WTC11 (cell line): Measurements from ENCODE around the gene SNU13.

Experiments
- CREB1 ChIP-seq: sonication (generic); formaldehyde crosslinking; IDR thresholded peaks from 2 replicates; pipeline ENCODE4 v1.8.0; 2023; ENCODE audit warnings: mild to moderate bottlenecking, missing genetic modification reagents
- CREM ChIP-seq: sonication (generic); formaldehyde crosslinking; IDR thresholded peaks from 2 replicates; pipeline ENCODE4 v1.8.1; 2022; ENCODE audit warnings: mild to moderate bottlenecking, missing genetic modification reagents, moderate library complexity
- IRF2 ChIP-seq: sonication (generic); formaldehyde crosslinking; IDR thresholded peaks from 2 replicates; pipeline ENCODE4 v1.8.0; 2022; ENCODE audit warnings: low read depth, missing genetic modification reagents, borderline replicate concordance
- MAX ChIP-seq: sonication (generic); formaldehyde crosslinking; IDR thresholded peaks from 2 replicates; pipeline ENCODE4 v1.8.0; 2022; ENCODE audit warnings: mild to moderate bottlenecking, missing genetic modification reagents
- NR2C2 ChIP-seq: sonication (generic); formaldehyde crosslinking; IDR thresholded peaks from 2 replicates; pipeline ENCODE4 v1.8.0; 2022; ENCODE audit warnings: mild to moderate bottlenecking, missing genetic modification reagents
- PREB ChIP-seq: sonication (generic); formaldehyde crosslinking; IDR thresholded peaks from 2 replicates; pipeline ENCODE4 v1.8.1; 2022; ENCODE audit warnings: mild to moderate bottlenecking, missing genetic modification reagents, moderate library complexity, borderline replicate concordance
- PRRX2 ChIP-seq: fragments of 250-450 bp; sonication (Bioruptor Pico); IDR thresholded peaks from 2 replicates; pipeline ENCODE4 v1.8.0; 2021; ENCODE audit warnings: mild to moderate bottlenecking
- RELA ChIP-seq: sonication (generic); formaldehyde crosslinking; IDR thresholded peaks from 2 replicates; pipeline ENCODE4 v1.8.1; 2022; ENCODE audit warnings: missing genetic modification reagents, mild to moderate bottlenecking, borderline replicate concordance
- TCF7 ChIP-seq: sonication (generic); formaldehyde crosslinking; IDR thresholded peaks from 2 replicates; pipeline ENCODE4 v1.8.0; 2022; ENCODE audit warnings: mild to moderate bottlenecking, low read depth, missing genetic modification reagents, moderate library complexity
- TF ChIP-seq, protein P1 (sequence below): fragments of 200-600 bp; IDR thresholded peaks from 2 replicates; pipeline ENCODE4 v1.8.0; 2022; ENCODE audit warnings: antibody characterized with exemption
- TF ChIP-seq, protein P2 (sequence below): fragments of 250-450 bp; sonication (Bioruptor Pico); IDR thresholded peaks from 2 replicates; pipeline ENCODE4 v1.9.0; 2021; ENCODE audit warnings: mild to moderate bottlenecking
- TF ChIP-seq, protein P3 (sequence below): sonication (generic); formaldehyde crosslinking; IDR thresholded peaks from 2 replicates; pipeline ENCODE4 v1.8.1; 2022; ENCODE audit warnings: low read depth, missing genetic modification reagents, borderline replicate concordance
- TF ChIP-seq, protein P4 (sequence below): sonication (generic); formaldehyde crosslinking; IDR thresholded peaks from 2 replicates; pipeline ENCODE4 v1.8.1; 2023; ENCODE audit warnings: mild to moderate bottlenecking, missing genetic modification reagents, moderate library complexity

GRCh38 chr22:41699264-41700107, 10.8 kb upstream of the SNU13 start, which contains the start of gene MEI1:
- TF ChIP-seq MAX (peak; percentile 73), NR2C2 (CRISPR knock-in tag) (no peak), IRF2 (CRISPR knock-in tag) (no peak), TCF7 (CRISPR knock-in tag) (no peak), RELA (0 out of 2 replicates have a peak, but pooled peaks have one; percentile 39), PREB (CRISPR knock-in tag) (no peak), CREM (CRISPR knock-in tag) (no peak), PRRX2 (CRISPR knock-in tag) (no peak), CREB1 (CRISPR knock-in tag) (no peak)
- TF ChIP-seq, protein P1, sequence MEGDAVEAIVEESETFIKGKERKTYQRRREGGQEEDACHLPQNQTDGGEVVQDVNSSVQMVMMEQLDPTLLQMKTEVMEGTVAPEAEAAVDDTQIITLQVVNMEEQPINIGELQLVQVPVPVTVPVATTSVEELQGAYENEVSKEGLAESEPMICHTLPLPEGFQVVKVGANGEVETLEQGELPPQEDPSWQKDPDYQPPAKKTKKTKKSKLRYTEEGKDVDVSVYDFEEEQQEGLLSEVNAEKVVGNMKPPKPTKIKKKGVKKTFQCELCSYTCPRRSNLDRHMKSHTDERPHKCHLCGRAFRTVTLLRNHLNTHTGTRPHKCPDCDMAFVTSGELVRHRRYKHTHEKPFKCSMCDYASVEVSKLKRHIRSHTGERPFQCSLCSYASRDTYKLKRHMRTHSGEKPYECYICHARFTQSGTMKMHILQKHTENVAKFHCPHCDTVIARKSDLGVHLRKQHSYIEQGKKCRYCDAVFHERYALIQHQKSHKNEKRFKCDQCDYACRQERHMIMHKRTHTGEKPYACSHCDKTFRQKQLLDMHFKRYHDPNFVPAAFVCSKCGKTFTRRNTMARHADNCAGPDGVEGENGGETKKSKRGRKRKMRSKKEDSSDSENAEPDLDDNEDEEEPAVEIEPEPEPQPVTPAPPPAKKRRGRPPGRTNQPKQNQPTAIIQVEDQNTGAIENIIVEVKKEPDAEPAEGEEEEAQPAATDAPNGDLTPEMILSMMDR, result no peak
- TF ChIP-seq, protein P2, sequence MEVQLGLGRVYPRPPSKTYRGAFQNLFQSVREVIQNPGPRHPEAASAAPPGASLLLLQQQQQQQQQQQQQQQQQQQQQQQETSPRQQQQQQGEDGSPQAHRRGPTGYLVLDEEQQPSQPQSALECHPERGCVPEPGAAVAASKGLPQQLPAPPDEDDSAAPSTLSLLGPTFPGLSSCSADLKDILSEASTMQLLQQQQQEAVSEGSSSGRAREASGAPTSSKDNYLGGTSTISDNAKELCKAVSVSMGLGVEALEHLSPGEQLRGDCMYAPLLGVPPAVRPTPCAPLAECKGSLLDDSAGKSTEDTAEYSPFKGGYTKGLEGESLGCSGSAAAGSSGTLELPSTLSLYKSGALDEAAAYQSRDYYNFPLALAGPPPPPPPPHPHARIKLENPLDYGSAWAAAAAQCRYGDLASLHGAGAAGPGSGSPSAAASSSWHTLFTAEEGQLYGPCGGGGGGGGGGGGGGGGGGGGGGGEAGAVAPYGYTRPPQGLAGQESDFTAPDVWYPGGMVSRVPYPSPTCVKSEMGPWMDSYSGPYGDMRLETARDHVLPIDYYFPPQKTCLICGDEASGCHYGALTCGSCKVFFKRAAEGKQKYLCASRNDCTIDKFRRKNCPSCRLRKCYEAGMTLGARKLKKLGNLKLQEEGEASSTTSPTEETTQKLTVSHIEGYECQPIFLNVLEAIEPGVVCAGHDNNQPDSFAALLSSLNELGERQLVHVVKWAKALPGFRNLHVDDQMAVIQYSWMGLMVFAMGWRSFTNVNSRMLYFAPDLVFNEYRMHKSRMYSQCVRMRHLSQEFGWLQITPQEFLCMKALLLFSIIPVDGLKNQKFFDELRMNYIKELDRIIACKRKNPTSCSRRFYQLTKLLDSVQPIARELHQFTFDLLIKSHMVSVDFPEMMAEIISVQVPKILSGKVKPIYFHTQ (CRISPR knock-in tag), result no peak
- TF ChIP-seq, protein P3, sequence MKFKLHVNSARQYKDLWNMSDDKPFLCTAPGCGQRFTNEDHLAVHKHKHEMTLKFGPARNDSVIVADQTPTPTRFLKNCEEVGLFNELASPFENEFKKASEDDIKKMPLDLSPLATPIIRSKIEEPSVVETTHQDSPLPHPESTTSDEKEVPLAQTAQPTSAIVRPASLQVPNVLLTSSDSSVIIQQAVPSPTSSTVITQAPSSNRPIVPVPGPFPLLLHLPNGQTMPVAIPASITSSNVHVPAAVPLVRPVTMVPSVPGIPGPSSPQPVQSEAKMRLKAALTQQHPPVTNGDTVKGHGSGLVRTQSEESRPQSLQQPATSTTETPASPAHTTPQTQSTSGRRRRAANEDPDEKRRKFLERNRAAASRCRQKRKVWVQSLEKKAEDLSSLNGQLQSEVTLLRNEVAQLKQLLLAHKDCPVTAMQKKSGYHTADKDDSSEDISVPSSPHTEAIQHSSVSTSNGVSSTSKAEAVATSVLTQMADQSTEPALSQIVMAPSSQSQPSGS (CRISPR knock-in tag), result no peak
- TF ChIP-seq, protein P4, sequence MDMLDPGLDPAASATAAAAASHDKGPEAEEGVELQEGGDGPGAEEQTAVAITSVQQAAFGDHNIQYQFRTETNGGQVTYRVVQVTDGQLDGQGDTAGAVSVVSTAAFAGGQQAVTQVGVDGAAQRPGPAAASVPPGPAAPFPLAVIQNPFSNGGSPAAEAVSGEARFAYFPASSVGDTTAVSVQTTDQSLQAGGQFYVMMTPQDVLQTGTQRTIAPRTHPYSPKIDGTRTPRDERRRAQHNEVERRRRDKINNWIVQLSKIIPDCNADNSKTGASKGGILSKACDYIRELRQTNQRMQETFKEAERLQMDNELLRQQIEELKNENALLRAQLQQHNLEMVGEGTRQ (CRISPR knock-in tag), result 0 out of 2 replicates have a peak, but pooled peaks have one; percentile 5
